ENCODE results near the gene HADH. TPM values are rescaled to one million over a fixed set of nuclear protein-coding genes. Genes with fewer than 3 reads are reported as not detected.
"Not testable (repeated sequence)": the region's sequence is repeated elsewhere in the genome, so short reads cannot be mapped to it uniquely, and the experiment has no call there.

Gene HADH
- polyA plus RNA-seq, 1 experiment, result 23.0 TPM

DNA sequence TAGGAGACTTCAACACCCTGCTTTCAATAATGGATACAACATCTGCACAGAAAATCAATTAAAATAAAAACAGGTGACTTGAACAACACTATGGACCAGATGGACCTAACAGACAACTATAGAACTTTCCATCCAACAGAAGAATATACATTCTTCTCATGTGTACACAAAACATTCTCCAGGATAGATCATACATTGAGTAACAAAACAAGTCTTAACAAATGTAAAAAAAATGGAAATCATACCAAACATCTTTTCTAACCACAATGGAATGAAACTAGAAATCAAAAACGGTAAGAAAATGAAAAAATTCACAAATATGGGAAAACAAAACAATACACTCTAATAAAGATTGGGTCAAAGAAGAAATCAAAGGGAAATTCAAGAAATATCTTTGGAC lies 33.7 kb upstream of the HADH start:
- TF ChIP-seq, protein P1, sequence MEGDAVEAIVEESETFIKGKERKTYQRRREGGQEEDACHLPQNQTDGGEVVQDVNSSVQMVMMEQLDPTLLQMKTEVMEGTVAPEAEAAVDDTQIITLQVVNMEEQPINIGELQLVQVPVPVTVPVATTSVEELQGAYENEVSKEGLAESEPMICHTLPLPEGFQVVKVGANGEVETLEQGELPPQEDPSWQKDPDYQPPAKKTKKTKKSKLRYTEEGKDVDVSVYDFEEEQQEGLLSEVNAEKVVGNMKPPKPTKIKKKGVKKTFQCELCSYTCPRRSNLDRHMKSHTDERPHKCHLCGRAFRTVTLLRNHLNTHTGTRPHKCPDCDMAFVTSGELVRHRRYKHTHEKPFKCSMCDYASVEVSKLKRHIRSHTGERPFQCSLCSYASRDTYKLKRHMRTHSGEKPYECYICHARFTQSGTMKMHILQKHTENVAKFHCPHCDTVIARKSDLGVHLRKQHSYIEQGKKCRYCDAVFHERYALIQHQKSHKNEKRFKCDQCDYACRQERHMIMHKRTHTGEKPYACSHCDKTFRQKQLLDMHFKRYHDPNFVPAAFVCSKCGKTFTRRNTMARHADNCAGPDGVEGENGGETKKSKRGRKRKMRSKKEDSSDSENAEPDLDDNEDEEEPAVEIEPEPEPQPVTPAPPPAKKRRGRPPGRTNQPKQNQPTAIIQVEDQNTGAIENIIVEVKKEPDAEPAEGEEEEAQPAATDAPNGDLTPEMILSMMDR (IDR thresholded peaks at IDR 0.05; ENCODE audit: low read depth, low read length), result no peak
- no peak overlapping the region for H3K4me3 ChIP-seq (ENCODE audit: low read depth, low read length)
- no peak overlapping the region for H3K27ac ChIP-seq (ENCODE audit: low read depth, low read length)
- no peak for DNase-seq (ENCODE audit: low read depth, low spot score)
- ChIA-PET CTCF (no interaction called here), POLR2A (no interaction called here)
- H3K9me3 ChIP-seq (ENCODE audit: control insufficient read depth, insufficient read depth, low read length), result peaks cover 8% of the 10 kb centered on the region
- no peaks in the 10 kb centered on the region for H3K27me3 ChIP-seq (ENCODE audit: control insufficient read depth, insufficient read depth, low read length)

- POLR2A ChIA-PET, result no interaction called here
These were observed 22.8 kb upstream of the HADH start for GRCh38 chr4:107966903-107967302.

GRCh38 chr4:107967519-107967918 lies 22.2 kb upstream of the HADH start:
- DNase-seq (ENCODE audit: low read depth, low spot score); H3K27ac ChIP-seq (ENCODE audit: low read depth, low read length); POLR2A ChIA-PET; H3K9me3 ChIP-seq (ENCODE audit: control insufficient read depth, insufficient read depth, low read length); H3K4me3 ChIP-seq (ENCODE audit: low read depth, low read length); CTCF ChIA-PET; H3K27me3 ChIP-seq (ENCODE audit: control insufficient read depth, insufficient read depth, low read length): not testable (repeated sequence)

More at GRCh38 chr4:107966903-107967302, 22.8 kb upstream of the HADH start:
- Histone ChIP-seq H3K27ac (ENCODE audit: low read depth, low read length) (no peak overlapping the region), H3K4me3 (ENCODE audit: low read depth, low read length) (no peak overlapping the region), H3K27me3 (ENCODE audit: control insufficient read depth, insufficient read depth, low read length) (peaks cover 2% of the 10 kb centered on the region), H3K9me3 (ENCODE audit: control insufficient read depth, insufficient read depth, low read length) (no peaks in the 10 kb centered on the region)
- DNase-seq (ENCODE audit: low read depth, low spot score), result no peak
- TF ChIP-seq, protein P1 (IDR thresholded peaks at IDR 0.05; ENCODE audit: low read depth, low read length), result no peak
- CTCF ChIA-PET, result no interaction called here

GRCh38 chr4:107967921-107968320 lies 21.8 kb upstream of the HADH start:
- DNase-seq (ENCODE audit: low read depth, low spot score); CTCF ChIA-PET; H3K4me3 ChIP-seq (ENCODE audit: low read depth, low read length); POLR2A ChIA-PET; H3K27ac ChIP-seq (ENCODE audit: low read depth, low read length); H3K27me3 ChIP-seq (ENCODE audit: control insufficient read depth, insufficient read depth, low read length); H3K9me3 ChIP-seq (ENCODE audit: control insufficient read depth, insufficient read depth, low read length): not testable (repeated sequence)

DNA sequence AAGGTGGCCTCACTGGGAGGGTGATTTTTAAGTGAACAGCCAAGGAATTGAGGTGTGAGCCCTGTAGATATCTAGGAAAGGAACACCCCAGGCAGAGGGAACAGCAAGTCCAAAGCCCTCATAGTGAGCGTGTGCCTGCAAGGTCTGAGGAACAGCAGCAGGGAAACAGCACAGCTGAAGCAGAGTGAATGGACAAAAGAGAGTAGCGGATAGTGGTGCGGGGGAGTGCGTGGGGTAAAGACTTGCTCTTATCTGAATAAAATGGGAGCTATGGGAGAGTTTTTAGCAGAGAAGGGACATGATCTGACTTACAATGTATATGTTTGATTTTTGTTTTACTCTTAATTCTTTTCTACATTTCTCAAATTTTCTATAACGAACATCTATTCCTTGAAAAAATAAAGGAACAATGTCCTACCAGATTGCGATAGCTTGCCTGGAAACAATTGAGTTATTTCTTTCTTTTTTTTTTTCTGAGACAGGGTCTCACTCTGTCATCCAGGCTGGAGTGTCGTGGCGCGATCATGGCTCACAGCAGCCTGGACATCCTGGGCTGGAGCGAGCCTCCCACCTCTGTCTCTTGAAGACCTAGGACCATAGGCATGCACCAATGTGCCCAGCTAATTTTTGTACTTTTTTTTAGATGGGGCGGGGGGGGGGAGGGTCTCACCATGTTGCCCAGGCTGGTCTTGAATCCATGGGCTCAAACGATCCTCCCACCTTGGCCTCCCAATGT lies 19.5 kb upstream of the HADH start:
- Histone ChIP-seq H3K27ac (ENCODE audit: low read depth, low read length) (no peak overlapping the region), H3K27me3 (ENCODE audit: control insufficient read depth, insufficient read depth, low read length) (no peaks in the 10 kb centered on the region), H3K4me3 (ENCODE audit: low read depth, low read length) (no peak overlapping the region), H3K9me3 (ENCODE audit: control insufficient read depth, insufficient read depth, low read length) (no peaks in the 10 kb centered on the region)
- CTCF ChIA-PET, result interaction anchor here (0.6 kb wide), 1 partner anchor 11 kb away, joined by 3 read pairs; no protein-coding TSS in a partner anchor
- TF ChIP-seq, protein P1 (IDR thresholded peaks at IDR 0.05; ENCODE audit: low read depth, low read length), result no peak
- POLR2A ChIA-PET, result no interaction called here
- DNase-seq (ENCODE audit: low read depth, low spot score), result no peak

GRCh38 chr4:107972605-107973004 lies 17.1 kb upstream of the HADH start:
- DNase-seq (ENCODE audit: low read depth, low spot score), result no peak
- TF ChIP-seq, protein P1 (IDR thresholded peaks at IDR 0.05; ENCODE audit: low read depth, low read length), result no peak
- ChIA-PET POLR2A (no interaction called here), CTCF (no interaction called here)
- Histone ChIP-seq H3K27me3 (ENCODE audit: control insufficient read depth, insufficient read depth, low read length) (no peaks in the 10 kb centered on the region), H3K4me3 (ENCODE audit: low read depth, low read length) (no peak overlapping the region), H3K27ac (ENCODE audit: low read depth, low read length) (no peak overlapping the region), H3K9me3 (ENCODE audit: control insufficient read depth, insufficient read depth, low read length) (no peaks in the 10 kb centered on the region)
